Choroid plexus epithelial cell (primary cell): Measurements from ENCODE around the gene PRKN.

ENCODE experiments used
- DNase-seq: peaks from one replicate; pipeline ENCODE4 v3.0.0-alpha.2; 2010; ENCODE audit warnings: low read depth
- H3K4me3 ChIP-seq: 2 replicates; pipeline ENCODE4 v1.5.1; 2011; ENCODE audit warnings: low read depth, mild to moderate bottlenecking, control low read depth, low read length, moderate library complexity
- CTCF ChIP-seq: conservative IDR thresholded peaks from 2 replicates; pipeline ENCODE4 v1.5.1; 2011; ENCODE audit warnings: low read depth, mild to moderate bottlenecking, control low read depth, inconsistent platforms, low read length, moderate library complexity

PRKN gene

DNA sequence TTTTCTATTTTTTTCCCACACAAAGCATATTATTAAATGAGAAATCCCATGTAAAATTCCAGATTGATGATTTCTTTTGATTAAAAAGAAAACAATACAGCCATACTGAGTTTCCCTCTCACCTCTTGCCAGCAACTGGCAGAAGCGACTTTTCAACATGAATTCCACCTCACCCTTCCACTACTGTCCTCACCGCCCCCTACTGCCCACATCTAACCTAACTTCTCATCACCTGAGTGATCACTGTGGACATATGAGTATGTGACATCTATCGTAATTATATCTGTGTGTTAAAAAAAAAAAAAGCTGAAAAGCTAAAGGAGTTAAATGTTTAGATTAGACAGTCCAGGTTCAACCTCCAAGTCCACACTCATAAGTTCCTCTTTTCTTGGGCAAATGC lies 528.6 kb downstream of the PRKN start:
- no peak overlapping the region for H3K4me3 ChIP-seq
- peak; percentile 17 for DNase-seq
- TF ChIP-seq CTCF: peak; percentile 43

DNA sequence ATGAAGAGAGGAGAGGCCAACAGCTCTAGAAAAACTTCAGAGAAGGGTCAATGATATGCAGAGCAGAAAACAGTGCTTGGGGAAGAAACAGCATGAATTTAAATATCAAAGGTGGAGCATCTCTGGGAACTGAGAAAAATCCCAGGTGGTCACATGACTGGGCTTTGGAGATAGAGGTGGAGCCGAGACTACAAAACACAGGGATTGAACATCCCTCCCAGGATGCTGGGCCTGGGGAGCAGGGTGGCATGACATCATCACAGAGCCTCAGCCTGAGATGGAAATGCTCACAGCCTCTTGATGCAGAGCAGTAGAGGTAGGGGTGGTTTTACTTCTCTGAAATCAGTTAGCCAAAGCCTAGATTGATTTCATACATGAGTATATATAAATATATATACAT lies 529.5 kb downstream of the PRKN start:
- DNase-seq: no peak
- no peak for TF ChIP-seq CTCF
- H3K4me3 ChIP-seq: no peak overlapping the region

GRCh38 chr6:162195441-162195840 lies 532.1 kb downstream of the PRKN start:
- no peak for DNase-seq
- no peak for TF ChIP-seq CTCF
- H3K4me3 ChIP-seq: no peak overlapping the region

DNA sequence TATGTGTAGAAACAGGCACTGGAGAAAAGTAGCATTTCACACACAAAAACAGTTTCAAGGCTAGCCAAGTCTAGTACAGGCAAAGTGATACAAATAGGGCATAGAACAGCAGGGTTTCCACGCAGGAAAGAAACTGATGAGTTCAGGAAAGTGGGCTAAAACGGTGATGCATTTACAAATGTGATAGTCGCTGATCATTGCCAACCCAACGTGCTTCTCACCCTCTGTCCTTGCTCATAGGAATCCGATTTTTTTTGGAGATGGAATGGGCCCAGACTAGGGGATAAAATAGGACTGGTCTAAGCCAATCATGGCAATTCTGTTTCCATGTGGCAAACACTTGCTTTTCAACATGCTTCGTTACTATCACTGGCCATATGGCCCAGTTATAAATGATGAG lies 536.6 kb downstream of the PRKN start:
- no peak for TF ChIP-seq CTCF
- no peak for DNase-seq
- H3K4me3 ChIP-seq: no peak overlapping the region

DNA sequence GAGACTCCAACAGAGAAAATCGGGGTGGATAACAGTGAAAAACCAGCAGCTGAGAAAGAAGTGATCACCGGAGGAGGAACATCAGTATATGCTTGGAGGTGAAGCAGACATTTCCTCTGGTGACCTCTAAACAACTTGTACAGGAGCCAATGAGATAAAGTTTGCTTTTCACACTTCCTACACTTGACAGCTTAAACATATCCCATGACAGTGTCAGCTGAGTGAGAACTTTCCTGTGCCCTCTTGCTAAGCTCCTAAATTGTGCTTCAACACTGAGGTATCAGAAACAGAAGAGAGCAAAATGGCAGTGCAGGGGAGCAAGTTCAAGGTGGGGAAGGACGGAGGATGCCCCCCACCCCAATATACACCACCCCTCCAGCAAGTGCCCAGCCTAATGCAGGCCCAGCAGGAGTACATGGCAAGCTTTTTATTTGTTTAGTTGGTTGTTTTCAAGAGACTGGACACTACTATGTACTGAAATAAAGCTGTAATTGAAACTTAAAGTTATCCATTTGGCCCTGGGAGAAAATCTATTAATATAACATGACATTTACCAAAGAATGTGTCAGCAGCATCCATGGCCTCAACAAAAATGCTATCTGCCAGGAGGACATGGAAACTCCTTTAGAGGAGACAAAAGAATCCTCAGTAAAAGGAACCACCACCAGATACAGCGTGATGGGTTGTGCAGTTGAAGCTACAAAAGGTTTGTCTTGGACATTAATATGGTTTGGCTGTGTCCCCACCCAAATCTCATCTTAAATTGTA lies 540.2 kb downstream of the PRKN start:
- no peak for DNase-seq
- TF ChIP-seq CTCF: no peak
- no peak overlapping the region for H3K4me3 ChIP-seq

DNA sequence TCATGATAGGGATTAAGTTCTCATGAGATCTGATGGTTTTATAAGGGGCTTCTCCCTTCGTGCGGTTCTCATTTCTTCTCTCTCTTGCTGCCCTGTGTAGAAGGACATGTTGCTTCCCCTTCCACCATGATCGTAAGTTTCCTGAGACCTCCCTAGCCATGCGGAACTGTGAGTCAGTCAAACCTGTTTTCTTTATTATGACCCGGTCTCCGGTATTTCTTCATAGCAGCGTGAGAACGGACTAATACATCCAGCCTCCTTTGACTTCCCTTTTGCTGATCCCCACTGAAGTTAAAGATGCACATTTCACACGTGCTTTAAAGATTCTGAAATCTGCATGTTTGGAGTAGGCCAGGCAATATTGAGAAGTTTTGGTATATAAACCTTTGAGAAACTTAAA lies 543.1 kb downstream of the PRKN start:
- no peak for TF ChIP-seq CTCF
- no peak overlapping the region for H3K4me3 ChIP-seq
- DNase-seq: peak; percentile 89

DNA sequence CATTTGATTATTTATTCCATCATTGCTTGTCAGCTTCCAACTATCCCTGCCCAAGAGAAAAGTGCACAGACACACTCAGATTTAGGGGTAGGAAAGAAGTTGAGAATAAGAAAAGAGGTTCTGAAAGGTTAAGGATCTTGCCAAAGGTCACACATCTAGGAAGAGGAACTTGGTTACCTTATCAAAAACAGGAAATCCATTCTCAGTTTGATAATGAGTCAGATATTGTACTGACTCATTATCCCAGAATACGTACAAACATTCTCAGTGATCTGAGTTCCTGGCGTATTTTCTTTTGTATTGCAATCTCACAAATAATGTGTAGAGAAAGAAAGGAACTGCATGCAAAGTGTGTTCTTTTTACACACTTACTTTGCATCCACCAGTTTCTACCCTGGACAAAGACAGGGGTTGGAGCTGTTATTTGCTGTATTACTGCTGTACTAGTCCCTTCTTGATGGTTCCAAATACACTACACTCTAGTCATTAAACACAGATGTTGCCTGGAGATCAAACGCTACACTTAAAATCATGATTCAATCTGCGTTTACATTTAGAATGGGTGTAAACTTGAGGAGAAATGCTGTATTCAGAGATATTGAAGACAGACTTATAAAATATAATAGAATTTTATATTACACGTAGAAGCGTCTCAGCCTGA lies 545.7 kb downstream of the PRKN start:
- no peak overlapping the region for H3K4me3 ChIP-seq
- no peak for TF ChIP-seq CTCF
- peak; percentile 50 for DNase-seq
